Activated CD4-positive, CD25-positive, alpha-beta regulatory T cell treated with anti-CD3 and anti-CD28 coated beads, Interleukin-2, amount 50 U/mL, for 24 hours (primary cell): ENCODE data around the gene RAB40C.
A peak's percentile ranks its signal among the peaks of the same experiment; 100 is the strongest.

ENCODE experiments used
- ATAC-seq, 2 donors: fragments of 150-1000 bp; cut with Tn5 transposase; one replicate each; pipeline ENCODE4 v1.10.0; 2021; ENCODE audit warnings: mild to moderate bottlenecking in 1 of 2, moderate library complexity in 1 of 2

RAB40C gene

DNA sequence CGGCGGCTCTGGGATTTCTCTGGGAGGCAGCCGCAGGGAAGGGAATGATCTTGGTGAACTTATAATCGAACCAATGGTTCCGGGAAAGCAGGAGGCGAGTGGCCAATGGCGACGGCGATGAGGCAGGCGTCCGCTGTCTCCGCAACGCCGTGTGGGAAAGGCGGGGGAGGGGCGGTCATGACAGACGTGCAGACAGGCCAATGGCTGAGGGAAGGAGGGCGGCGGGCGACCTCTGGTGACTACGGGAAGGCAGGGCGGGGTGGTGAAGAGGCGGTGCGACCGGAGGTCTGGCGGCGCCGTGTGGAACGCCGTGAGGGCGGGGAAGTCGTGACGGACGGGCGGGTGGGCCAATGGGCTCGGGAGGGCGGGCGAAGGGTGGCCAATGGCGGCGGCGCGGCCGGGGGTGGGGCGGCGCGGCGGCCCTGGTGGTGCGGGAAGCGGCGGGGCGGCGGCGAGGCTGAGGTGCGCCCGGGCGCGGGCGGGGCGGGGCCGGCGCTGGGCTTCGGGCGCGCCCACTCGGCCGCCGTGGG is at the start of gene RAB40C:
TSS of gene RAB40C (plus strand) at position 409 of the 530 bp plus-strand sequence. CDS start 226 bp downstream, outside the sequence.
- ATAC-seq: peak; percentile 84 to 85

- ATAC-seq: no peak
These were observed 49.1 kb upstream of the RAB40C start for GRCh38 chr16:540645-541340.

GRCh38 chr16:543301-544164 is 46.3 kb upstream of the RAB40C start:
- no peak for ATAC-seq

GRCh38 chr16:544517-544916 is 45.3 kb upstream of the RAB40C start:
- ATAC-seq: no peak

- peak; percentile 59 to 60 for ATAC-seq
These were observed 42.7 kb upstream of the RAB40C start for GRCh38 chr16:546909-547770.

DNA sequence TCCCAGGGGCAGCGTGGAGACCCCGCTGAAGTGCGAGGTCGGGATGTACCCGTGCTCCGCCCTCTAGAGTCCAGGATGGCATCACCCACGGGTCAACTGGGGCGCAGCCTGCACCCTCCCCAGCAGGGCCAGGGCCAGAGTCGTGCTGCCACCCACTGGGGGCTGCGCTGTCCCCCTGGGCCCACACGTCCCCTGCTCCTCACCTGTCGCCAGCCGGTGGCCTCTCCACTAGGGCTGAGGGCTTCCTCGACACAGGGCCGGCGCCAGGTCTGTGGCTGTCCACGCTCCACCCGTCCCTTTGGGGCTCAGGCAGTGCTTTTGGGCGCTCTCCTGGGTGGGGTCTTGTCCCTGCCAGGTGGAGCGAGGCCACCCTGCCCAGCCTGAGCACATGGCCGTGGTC is 41.3 kb upstream of the RAB40C start:
- ATAC-seq: no peak

DNA sequence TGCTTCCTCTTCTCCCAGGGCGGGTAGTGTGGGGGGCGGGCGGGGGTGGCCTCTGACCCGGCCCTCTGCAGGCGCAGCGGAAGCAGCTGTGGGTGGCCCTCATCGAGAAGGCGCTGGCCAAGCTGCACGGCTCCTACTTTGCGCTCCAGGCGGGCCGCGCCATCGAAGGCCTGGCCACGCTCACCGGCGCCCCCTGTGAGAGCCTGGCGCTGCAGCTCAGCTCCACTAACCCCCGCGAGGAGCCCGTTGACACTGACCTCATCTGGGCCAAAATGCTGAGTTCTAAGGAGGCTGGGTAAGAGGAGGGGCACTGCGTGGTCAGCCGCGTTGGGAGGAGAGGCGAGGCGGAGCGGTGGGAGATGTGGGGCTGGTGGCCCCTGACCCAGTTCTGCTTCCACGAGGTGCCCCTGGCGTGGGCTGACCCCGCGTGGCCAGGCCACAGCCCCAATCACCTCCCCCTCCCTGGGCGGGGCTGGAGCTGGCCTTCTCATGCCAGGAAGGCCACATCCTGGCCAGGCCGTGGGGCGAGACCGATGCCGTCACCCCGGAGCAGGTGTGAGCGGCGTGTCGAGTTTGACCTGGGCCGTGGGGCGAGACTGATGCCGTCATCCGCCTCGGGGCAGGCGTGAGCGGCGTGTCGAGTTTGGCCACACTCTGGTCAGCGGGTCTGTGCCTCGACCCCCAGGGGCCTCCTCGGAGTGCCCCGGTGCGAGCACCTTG is 40.2 kb upstream of the RAB40C start:
- no peak for ATAC-seq

GRCh38 chr16:551210-551609 is 38.7 kb upstream of the RAB40C start:
- ATAC-seq: no peak

- ATAC-seq: no peak
These were observed 37.7 kb upstream of the RAB40C start for GRCh38 chr16:552171-552570.

DNA sequence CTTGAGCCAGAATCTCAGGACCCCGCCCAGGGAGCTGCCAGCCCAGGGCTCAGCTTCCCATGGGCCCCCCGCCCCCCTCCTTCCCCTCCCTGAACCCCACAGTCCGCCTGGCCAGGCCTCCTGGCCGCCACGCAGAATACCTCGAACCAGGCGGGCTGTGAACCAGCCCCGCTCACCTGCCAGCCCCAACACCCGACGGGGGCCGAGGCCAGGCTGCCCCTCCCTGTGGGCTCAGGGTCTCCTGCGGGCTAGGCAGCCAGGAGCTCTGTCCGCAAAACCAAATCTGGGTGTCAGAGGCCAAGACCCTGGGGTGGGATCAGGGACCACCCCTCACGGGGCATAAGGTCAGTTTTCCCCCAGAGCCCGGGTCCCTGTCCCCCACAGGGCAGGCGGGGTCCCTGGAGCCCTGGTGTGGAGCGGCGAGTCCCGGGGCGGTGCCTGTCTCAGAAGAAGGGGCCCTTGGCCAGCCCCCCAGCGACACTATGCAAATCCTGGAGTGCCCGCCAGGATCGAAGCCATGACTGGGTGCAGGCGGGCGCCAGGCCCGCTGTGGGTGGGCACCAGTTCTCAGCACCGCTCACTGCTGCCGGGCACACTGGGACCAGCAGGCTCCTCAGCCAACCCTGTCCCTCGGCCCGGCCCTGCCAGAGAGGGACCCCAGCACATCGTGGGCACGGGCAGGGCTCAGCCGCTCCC is 36.1 kb upstream of the RAB40C start:
- no peak for ATAC-seq

DNA sequence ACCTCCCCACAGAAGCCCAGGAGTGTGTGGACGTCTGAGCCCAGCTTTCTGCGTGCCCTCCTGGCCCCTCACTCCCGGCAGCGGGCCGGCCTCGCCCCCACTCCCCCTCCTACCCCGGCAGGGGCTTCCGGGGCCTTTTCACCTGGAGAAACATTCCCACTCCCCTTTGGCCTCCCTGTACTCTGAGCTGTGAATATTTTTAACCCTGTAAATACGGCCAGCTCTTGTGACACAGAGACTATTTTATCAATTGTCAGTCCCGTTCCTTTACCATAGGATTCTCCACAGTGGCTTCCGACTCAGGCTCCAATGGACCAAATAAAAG is 35.6 kb upstream of the RAB40C start:
- no peak for ATAC-seq

DNA sequence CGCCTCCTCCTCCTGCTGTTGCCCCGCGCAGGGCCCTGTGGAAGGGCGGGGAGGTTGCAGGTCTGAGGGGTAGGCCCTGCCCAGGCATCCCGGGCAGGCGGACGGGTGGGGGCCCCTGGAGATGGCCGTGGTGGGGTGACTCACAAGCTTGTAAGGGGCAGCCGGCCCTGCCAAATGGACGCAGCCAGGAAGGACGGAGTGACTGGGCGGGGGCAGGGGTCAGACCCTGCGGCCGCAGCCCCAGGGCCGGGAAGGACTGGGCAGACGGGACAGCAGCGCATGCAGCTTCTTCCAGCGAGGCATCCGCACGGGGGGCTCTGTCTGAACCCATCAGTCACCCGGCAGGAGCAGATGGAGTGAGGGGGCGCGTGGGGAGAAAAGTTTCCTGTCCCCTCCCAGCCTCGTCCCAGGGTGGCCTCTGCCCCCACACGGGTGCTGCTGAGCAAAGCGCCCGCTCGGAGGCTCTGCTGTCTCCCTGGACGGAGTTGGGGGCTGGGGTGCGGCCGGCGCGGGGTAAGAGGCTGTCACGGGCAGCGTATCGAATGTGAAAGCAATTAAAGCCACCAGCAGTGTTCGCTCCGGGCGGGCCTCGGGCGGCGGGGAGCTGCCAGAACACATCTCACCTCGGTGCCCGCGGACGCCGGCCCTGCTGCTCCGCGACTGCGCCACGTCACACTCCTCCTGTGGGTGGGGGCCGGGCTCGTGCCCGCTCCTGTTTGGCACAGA is 35.1 kb upstream of the RAB40C start:
- no peak for ATAC-seq

- no peak for ATAC-seq
These were observed 34.1 kb upstream of the RAB40C start for GRCh38 chr16:555528-556473.

DNA sequence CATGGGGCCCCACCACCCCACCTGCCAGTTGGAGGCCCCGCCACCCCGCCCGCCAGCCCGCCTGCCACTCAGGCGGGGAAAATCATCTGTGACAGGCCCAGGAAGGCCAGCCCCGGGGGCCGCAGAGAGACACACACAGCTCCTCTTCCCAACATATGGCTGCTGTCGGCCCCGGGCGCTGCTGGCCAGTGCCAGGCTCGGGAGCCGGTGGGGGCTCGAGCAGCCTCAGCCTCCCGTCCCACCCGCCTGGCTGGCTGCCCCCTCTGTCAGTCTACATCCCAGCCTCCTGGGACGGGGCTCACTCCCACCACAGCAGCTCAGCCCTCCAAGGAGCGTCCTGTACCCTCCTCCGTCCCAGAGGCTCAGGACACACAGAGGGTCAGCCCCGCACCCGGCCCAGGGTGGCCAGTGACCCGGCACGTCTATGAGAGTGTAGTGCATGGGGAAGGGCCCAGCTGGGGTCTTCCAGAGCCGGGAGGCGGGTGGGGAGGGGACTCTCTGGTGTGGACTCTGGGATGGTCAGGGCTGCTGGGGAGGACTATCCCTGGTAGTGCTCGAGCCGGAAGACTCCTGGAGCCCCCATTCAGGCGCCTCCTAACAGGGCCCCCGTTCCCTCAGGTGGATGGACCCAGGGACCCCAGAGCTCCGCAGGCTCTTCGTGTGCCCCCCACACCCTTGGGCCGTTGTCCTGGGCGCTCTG is 33.2 kb upstream of the RAB40C start:
- ATAC-seq: no peak

DNA sequence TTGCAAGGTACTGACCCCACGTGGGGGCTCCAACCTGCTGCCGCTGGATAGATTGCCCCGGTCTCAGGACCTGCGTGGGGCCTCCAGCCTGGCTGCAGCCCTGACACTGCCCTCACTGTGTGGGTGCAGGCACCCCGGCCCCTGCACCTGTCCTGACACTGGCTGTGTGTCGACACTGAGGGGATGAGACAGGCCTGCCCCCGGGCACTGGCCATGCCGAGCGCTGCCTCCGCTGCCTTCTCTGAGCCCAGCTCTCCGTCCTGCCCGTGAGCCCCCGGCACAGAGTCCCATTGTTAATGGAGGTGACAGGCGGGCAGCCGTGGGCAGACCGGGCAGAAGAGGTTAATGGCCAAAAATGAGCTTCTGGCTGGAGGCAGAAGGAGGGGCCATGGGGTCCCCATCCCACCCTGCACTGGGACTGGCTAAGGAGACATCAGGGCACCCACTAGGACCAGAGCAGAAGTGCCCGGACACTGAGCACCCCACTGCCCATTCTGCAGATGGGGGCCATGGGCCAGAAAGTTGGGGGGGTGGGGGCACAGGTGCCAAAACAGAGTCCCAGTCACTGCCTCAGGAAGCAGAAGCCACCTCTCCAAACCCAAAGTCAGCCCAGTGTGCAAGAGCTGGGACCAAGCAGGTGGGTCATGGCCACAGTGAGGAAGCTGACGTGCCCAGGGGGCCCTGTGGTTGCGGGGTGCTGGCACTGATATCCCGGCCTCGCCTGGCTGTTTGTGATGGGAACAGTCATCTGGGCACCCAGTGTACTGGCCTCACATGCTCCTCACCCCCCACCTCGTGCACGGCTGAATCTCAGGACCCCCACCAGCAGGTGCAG is 32.2 kb upstream of the RAB40C start:
- ATAC-seq: no peak

DNA sequence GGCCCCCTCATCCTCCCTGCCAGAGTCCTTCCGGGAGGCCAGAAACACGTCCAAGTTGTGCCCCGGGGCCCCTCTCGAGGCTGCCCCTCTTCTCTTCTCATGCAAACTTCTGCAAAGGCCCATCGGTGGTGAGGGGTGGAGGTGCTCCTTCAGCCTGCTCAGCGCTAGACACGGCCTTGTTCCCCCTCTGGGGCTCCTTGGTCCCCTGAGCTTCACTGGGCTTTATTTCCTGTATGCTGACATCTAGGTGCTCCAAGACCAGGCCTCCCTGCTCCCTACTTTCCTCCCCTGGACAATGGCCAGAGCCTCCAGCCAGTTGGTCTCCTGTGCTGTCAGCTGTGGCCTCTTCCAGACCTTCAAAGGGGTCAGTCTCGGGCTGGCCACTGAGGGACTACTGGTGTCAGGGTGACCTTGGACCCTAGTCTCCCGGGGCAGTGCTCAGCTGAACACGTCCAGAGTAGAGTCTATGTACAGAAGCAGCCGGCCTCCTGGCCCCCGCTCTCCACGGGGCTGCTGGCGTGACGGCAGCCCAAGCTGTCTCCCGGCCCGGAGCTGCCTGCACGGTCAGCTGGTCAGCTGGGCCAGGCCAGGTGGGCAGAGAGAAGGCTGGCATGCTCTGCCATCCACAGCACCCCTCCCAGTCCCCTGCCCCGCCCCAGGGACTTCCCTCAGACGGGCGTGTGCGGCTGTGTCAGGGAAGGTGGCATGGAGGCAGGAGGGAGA is 31.4 kb upstream of the RAB40C start:
- no peak for ATAC-seq

GRCh38 chr16:559021-559380 is 30.9 kb upstream of the RAB40C start:
- no peak for ATAC-seq
